GM12801 (cell line): ENCODE data around the gene GALNT12.

Source experiments
- TF ChIP-seq, protein P1 (sequence below): IDR thresholded peaks from one replicate; pipeline ENCODE4 v1.5.1; 2011; ENCODE audit warnings: control low read depth; ENCODE audit not compliant: insufficient read length; ENCODE audit errors: extremely low read depth

GALNT12 gene

DNA sequence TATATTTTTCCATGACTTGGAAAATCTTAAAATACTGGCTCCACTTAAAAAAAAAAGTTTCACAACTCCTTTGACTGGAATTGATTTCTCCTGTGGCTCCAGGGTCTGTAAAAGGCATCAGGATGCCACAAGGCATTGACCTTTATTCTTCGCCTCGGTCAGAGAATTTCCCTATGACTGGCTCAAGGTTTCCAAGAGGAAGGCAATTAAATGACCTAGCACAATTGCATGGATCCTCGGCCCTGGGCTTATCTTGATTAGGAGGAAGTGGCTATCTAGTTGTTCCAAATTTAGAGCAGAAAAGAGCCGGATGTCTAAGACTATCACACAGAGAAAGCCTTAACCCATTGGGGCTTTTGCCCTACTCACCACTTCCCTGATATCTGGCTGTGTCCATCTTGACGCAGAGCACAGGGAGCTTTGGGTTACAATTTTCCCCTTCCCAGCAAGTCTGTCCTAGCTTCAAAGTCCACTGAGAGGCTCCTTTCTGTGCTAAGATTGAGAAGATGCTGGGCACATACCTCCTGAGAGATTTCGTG lies 79.3 kb downstream of the GALNT12 start:
- TF ChIP-seq, protein P1, sequence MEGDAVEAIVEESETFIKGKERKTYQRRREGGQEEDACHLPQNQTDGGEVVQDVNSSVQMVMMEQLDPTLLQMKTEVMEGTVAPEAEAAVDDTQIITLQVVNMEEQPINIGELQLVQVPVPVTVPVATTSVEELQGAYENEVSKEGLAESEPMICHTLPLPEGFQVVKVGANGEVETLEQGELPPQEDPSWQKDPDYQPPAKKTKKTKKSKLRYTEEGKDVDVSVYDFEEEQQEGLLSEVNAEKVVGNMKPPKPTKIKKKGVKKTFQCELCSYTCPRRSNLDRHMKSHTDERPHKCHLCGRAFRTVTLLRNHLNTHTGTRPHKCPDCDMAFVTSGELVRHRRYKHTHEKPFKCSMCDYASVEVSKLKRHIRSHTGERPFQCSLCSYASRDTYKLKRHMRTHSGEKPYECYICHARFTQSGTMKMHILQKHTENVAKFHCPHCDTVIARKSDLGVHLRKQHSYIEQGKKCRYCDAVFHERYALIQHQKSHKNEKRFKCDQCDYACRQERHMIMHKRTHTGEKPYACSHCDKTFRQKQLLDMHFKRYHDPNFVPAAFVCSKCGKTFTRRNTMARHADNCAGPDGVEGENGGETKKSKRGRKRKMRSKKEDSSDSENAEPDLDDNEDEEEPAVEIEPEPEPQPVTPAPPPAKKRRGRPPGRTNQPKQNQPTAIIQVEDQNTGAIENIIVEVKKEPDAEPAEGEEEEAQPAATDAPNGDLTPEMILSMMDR = no peak

- TF ChIP-seq, protein P1 = no peak
Observed at GRCh38 chr9:98887918-98888510, 80.5 kb downstream of the GALNT12 start.

- TF ChIP-seq, protein P1 = no peak
Observed at GRCh38 chr9:98888801-98889421, 81.4 kb downstream of the GALNT12 start.

- TF ChIP-seq, protein P1 = no peak
Observed at GRCh38 chr9:98890256-98890655, 82.8 kb downstream of the GALNT12 start.

GRCh38 chr9:98892288-98892687 lies 84.8 kb downstream of the GALNT12 start:
- TF ChIP-seq, protein P1 = no peak

DNA sequence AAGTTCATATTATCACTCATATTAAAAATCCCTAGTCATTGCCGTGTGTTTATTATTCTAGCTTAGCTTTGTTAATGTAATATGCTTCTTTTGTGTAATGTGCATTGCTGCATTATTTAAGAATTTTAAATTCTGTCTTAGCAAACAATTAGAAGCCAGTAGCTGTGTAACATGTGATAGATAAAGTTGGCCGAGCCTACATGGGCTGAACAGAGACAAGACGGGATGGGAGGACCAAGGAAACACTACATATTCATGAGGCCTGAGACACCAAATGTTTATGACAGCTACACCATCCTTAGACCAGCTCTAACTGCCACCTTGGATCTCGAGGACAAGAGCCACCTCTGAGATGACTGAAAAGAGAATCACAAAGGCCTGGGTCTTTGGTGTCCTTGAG lies 85.2 kb downstream of the GALNT12 start:
- TF ChIP-seq, protein P1 = no peak

- TF ChIP-seq, protein P1 = no peak
Observed at GRCh38 chr9:98894171-98894570, 86.7 kb downstream of the GALNT12 start.
